Keratinocyte (primary cell): Measurements from ENCODE around the gene ACP1. TPM values are rescaled to one million over a fixed set of nuclear protein-coding genes. Genes with fewer than 3 reads are reported as not detected.

Experiments
- DNase-seq: peaks from one replicate; pipeline ENCODE4 v3.0.0-alpha.2; 2011; ENCODE audit warnings: low read depth, missing footprints, low spot score
- FAIRE-seq: peaks from 2 replicates; lab custom pipeline; 2011; peaks lifted over from hg19 to GRCh38; lab: Jason Lieb, UNC
- H2AFZ ChIP-seq: 2 replicates; pipeline ENCODE4 v1.6.0; 2012; ENCODE audit warnings: low read length, control low read depth, inconsistent platforms; ENCODE audit not compliant: control insufficient read depth
- H3K27ac ChIP-seq: 2 replicates; pipeline ENCODE4 v1.5.1; 2011; ENCODE audit warnings: low read length; ENCODE audit not compliant: control insufficient read depth, insufficient read depth
- H3K27me3 ChIP-seq: 3 replicates; pipeline ENCODE4 v1.6.0; 2011; ENCODE audit warnings: low read length; ENCODE audit not compliant: control insufficient read depth, insufficient read depth; ENCODE audit errors: extremely low read depth
- H3K36me3 ChIP-seq, 2 experiments: 2 replicates in 1 of 2; 3 replicates in 1 of 2; pipeline ENCODE4 v1.5.1; 2011; ENCODE audit warnings: low read length in 2 of 2, mild to moderate bottlenecking in 1 of 2; ENCODE audit not compliant: control insufficient read depth in 2 of 2, insufficient read depth in 2 of 2; ENCODE audit errors: extremely low read depth in 1 of 2
- H3K4me1 ChIP-seq: 3 replicates; pipeline ENCODE4 v1.5.1; 2011; ENCODE audit warnings: low read length; ENCODE audit not compliant: control insufficient read depth, insufficient read depth; ENCODE audit errors: extremely low read depth
- H3K4me2 ChIP-seq: 3 replicates; pipeline ENCODE4 v1.6.0; 2011; ENCODE audit warnings: low read depth, low read length; ENCODE audit not compliant: control insufficient read depth, insufficient read depth; ENCODE audit errors: extremely low read depth
- H3K4me3 ChIP-seq, 3 experiments: fragments of 200-600 bp in 1 of 3; sonication (generic) in 1 of 3; 2 replicates in 2 of 3; 3 replicates in 1 of 3; pipeline ENCODE4 v1.5.1; 2011 to 2016; ENCODE audit warnings: low read length in 3 of 3, mild to moderate bottlenecking in 3 of 3, control low read depth in 2 of 3, inconsistent platforms in 1 of 3, low read depth in 1 of 3, mixed read lengths in 1 of 3, mixed run types in 1 of 3, moderate library complexity in 1 of 3; ENCODE audit not compliant: control insufficient read depth in 2 of 3, insufficient read depth in 2 of 3; ENCODE audit errors: extremely low read depth in 1 of 3
- H3K79me2 ChIP-seq: 2 replicates; pipeline ENCODE4 v1.6.0; 2012; ENCODE audit warnings: low read length; ENCODE audit not compliant: control insufficient read depth, insufficient read depth
- H3K9ac ChIP-seq: 3 replicates; pipeline ENCODE4 v1.6.0; 2011; ENCODE audit warnings: low read length; ENCODE audit not compliant: control insufficient read depth, insufficient read depth; ENCODE audit errors: extremely low read depth
- H3K9me1 ChIP-seq: 3 replicates; pipeline ENCODE4 v1.6.0; 2011; ENCODE audit warnings: low read length; ENCODE audit not compliant: control insufficient read depth, insufficient read depth; ENCODE audit errors: extremely low read depth
- H3K9me3 ChIP-seq: 2 replicates; pipeline ENCODE4 v1.5.1; 2012; ENCODE audit warnings: low read depth, low read length; ENCODE audit not compliant: control insufficient read depth
- H4K20me1 ChIP-seq: 3 replicates; pipeline ENCODE4 v1.6.0; 2011; ENCODE audit warnings: low read length; ENCODE audit not compliant: control insufficient read depth, insufficient read depth; ENCODE audit errors: extremely low read depth
- EZH2 ChIP-seq: IDR thresholded peaks from one replicate; pipeline ENCODE4 v1.6.1; 2012; ENCODE audit warnings: inconsistent platforms, mild to moderate bottlenecking, low read length, moderate library complexity
- dilution Hi-C: fragments of 300-500 bp; cut with MboI; formaldehyde crosslinking; loops from one replicate; pipeline ENCODE4 v1.7.0; 2020; ENCODE audit warnings: low sequenced_read_pairs; ENCODE audit not compliant: extremely low pct_ligation_motif_present
- polyA plus RNA-seq, 5 experiments: library from polyadenylated mRNA; depleted of rRNA in 3 of 5; stranded (reverse) in 3 of 5; stranded (forward) in 1 of 5; unstranded in 1 of 5; fragments of >200 nt; gene quantifications; 1 replicate in 1 of 5; 2 replicates in 3 of 5; 3 replicates in 1 of 5; pipeline versions ENCODE4 v1.2.1 to v1.2.3, GENCODE V29; 2011 to 2012; ENCODE audit warnings: missing spikeins in 2 of 5, low read depth in 1 of 5, low replicate concordance in 1 of 5
- TF ChIP-seq, protein P1 (sequence below), 3 experiments: IDR thresholded peaks in 1 of 3; conservative IDR thresholded peaks in 1 of 3; optimal IDR thresholded peaks in 1 of 3; 2 replicates in 2 of 3; 3 replicates in 1 of 3; pipeline versions ENCODE3 to v1.5.1; 2011; ENCODE audit warnings: low read length in 3 of 3, mild to moderate bottlenecking in 3 of 3, moderate library complexity in 2 of 3, control low read depth in 1 of 3, inconsistent platforms in 1 of 3; ENCODE audit not compliant: insufficient read depth in 2 of 3; ENCODE audit errors: extremely low read depth in 1 of 3

ACP1 gene
- polyA plus RNA-seq, 1 donor (not counting 4 experiments of a cell fraction or from before 2014, with no cell fraction given) = 123 TPM

GRCh38 chr2:231521-232185 lies 33.1 kb upstream of the ACP1 start:
- Histone ChIP-seq H3K36me3 (peaks cover 2 to 12% of the 10 kb centered on the region in 2 experiments), H3K9me3 (no peaks in the 10 kb centered on the region), H3K79me2 (no peaks in the 10 kb centered on the region), H3K9me1 (no peaks in the 10 kb centered on the region), H3K4me2 (no peak overlapping the region), H4K20me1 (no peaks in the 10 kb centered on the region), H3K27me3 (no peaks in the 10 kb centered on the region), H2AFZ (no peak overlapping the region), H3K4me3 (no peak overlapping the region), H3K27ac (no peak overlapping the region), H3K4me1 (no peaks in the 10 kb centered on the region), H3K9ac (no peak overlapping the region)
- no peak for FAIRE-seq
- TF ChIP-seq EZH2 = no peak
- TF ChIP-seq, protein P1, sequence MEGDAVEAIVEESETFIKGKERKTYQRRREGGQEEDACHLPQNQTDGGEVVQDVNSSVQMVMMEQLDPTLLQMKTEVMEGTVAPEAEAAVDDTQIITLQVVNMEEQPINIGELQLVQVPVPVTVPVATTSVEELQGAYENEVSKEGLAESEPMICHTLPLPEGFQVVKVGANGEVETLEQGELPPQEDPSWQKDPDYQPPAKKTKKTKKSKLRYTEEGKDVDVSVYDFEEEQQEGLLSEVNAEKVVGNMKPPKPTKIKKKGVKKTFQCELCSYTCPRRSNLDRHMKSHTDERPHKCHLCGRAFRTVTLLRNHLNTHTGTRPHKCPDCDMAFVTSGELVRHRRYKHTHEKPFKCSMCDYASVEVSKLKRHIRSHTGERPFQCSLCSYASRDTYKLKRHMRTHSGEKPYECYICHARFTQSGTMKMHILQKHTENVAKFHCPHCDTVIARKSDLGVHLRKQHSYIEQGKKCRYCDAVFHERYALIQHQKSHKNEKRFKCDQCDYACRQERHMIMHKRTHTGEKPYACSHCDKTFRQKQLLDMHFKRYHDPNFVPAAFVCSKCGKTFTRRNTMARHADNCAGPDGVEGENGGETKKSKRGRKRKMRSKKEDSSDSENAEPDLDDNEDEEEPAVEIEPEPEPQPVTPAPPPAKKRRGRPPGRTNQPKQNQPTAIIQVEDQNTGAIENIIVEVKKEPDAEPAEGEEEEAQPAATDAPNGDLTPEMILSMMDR (optimal IDR thresholded peaks at IDR 0.05 in 1 of 3, IDR thresholded peaks at IDR 0.05 in 1 of 3, conservative IDR thresholded peaks at IDR 0.05 in 1 of 3; ENCODE audit: extremely low read depth in 1 of 3, insufficient read depth in 2 of 3, low read length in 3 of 3) = no peak
- dilution Hi-C loops = no loop called here
- no peak for DNase-seq

DNA sequence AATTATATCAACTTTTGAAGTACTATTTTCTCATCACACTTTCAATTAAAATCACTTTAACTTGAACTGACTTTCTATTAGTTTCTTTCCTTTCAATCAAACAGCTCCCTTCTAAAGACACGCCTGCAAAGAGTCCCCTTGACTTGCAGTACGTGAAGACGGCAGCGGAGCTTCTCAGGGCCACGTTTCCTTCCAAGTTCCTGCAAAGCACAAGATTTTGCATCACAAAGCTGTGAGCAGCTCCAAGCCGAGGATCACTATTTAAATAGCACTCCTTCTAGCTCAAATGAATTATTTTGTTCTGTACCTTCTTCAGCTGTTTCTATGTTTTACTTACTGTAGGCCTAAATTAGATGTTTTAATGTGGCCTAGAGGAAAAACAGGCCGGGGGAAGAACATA lies 31.7 kb upstream of the ACP1 start:
- Histone ChIP-seq H2AFZ (no peak overlapping the region), H3K79me2 (no peaks in the 10 kb centered on the region), H3K27me3 (no peaks in the 10 kb centered on the region), H3K4me2 (no peak overlapping the region), H3K9me1 (no peaks in the 10 kb centered on the region), H3K9ac (no peak overlapping the region), H3K27ac (no peak overlapping the region), H3K4me1 (no peaks in the 10 kb centered on the region), H3K4me3 (no peak overlapping the region), H3K36me3 (peaks cover 2 to 8% of the 10 kb centered on the region in 2 experiments), H4K20me1 (no peaks in the 10 kb centered on the region), H3K9me3 (no peaks in the 10 kb centered on the region)
- no peak for FAIRE-seq
- DNase-seq = no peak
- dilution Hi-C loops = no loop called here
- TF ChIP-seq, protein P1 (optimal IDR thresholded peaks at IDR 0.05 in 1 of 3, IDR thresholded peaks at IDR 0.05 in 1 of 3, conservative IDR thresholded peaks at IDR 0.05 in 1 of 3; ENCODE audit: extremely low read depth in 1 of 3, insufficient read depth in 2 of 3, low read length in 3 of 3) = no peak
- TF ChIP-seq EZH2 = no peak
